Skin epidermis (tissue), 12 donors: ENCODE measurements around the gene SHKBP1.
"Not testable (repeated sequence)": the region's sequence is repeated elsewhere in the genome, so short reads cannot be mapped to it uniquely, and the experiment has no call there.

ENCODE experiments used
- H3K27ac ChIP-seq, 21 experiments: fragments of 200-600 bp; sonication (generic) in 11 of 21; one replicate each; pipeline ENCODE4 v1.5.0; 2020; ENCODE audit warnings: mild to moderate bottlenecking in 3 of 21, inconsistent platforms in 2 of 21, moderate library complexity in 2 of 21
- H3K4me3 ChIP-seq, 7 experiments: fragments of 200-600 bp; sonication (generic) in 2 of 7; one replicate each; pipeline ENCODE4 v1.5.0; 2020; ENCODE audit warnings: inconsistent platforms in 2 of 7, mild to moderate bottlenecking in 2 of 7, moderate library complexity in 1 of 7

SHKBP1 gene

DNA sequence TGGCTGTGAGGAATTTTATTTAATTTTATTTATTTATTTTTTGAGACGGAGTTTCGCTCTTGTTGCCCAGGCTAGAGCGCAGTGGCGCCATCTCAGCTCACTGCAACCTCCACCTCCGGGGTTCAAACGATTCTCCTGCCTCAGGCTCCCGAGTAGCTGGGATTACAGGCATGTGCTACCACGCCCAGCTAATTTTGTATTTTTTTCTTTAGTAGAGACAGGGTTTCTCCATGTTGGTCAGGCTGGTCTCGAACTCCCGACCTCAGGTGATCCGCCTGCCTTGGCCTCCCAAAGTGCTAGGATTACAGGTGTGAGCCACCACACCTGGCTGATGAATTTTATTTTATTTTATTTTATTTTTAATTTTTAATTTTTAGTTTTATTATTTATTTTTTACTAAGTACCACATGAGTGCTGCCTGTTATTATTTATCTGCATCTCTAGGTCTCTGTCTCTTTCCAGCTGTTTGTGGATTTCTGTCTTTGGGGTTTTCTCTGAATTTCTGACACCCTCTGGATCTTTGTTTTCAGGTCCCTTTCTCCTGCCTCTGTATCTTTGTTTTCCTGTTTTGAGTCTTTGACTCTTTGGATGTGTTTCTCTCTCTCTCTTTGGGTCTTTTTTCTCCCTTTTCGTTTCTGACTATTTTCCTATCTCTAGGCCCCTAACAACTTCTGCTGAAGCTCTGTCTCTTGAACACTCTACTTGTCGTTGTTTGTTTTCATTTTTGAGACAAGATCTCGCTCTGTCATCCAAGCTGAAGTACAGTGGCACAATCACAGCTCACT is 47.9 kb downstream of the SHKBP1 start:
- H3K4me3 ChIP-seq, H3K27ac ChIP-seq: not testable (repeated sequence)

DNA sequence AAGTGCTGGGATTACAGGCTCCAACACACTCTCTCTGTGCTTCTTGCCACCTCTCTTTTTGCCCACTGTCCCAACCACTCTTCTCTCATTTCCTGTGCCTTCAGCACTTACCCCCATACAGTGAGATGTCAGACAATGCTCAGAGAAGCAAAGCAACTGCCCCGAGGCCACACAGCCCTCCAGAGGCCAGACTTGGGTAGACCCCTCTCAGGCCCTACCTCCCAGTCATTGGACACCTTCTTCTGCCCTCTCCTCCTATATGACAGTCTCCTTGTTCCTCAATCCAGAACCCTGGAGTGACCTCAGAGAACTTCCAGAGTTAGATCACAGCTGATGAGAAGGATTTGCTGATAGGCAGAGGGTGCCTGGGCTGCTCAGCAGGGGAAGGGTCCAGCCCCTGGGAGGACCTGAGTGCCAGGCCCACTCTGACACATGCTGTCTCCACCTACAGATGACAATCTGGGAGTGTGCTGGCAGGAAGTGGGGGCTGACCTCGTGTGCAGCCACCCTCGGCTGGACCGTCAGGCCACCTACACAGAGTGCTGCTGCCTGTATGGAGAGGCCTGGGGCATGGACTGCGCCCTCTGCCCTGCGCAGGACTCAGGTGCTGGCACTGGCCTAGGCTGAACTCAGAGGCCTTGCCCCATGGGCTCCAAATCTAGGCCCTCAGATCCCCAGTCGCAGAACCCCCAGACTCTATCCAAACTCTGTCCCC is 48.9 kb downstream of the SHKBP1 start:
- Histone ChIP-seq H3K4me3 (no peak overlapping the region), H3K27ac (no peak overlapping the region)

DNA sequence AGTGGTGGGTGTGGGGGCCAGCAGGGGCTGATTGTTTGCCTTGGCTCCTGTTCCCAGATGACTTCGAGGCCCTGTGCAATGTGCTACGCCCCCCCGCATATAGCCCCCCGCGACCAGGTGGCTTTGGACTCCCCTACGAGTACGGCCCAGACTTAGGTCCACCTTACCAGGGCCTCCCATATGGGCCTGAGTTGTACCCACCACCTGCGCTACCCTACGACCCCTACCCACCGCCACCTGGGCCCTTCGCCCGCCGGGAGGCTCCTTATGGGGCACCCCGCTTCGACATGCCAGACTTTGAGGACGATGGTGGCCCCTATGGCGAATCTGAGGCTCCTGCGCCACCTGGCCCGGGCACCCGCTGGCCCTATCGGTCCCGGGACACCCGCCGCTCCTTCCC is 50.2 kb downstream of the SHKBP1 start:
- H3K27ac ChIP-seq: no peak overlapping the region
- no peak overlapping the region for H3K4me3 ChIP-seq

DNA sequence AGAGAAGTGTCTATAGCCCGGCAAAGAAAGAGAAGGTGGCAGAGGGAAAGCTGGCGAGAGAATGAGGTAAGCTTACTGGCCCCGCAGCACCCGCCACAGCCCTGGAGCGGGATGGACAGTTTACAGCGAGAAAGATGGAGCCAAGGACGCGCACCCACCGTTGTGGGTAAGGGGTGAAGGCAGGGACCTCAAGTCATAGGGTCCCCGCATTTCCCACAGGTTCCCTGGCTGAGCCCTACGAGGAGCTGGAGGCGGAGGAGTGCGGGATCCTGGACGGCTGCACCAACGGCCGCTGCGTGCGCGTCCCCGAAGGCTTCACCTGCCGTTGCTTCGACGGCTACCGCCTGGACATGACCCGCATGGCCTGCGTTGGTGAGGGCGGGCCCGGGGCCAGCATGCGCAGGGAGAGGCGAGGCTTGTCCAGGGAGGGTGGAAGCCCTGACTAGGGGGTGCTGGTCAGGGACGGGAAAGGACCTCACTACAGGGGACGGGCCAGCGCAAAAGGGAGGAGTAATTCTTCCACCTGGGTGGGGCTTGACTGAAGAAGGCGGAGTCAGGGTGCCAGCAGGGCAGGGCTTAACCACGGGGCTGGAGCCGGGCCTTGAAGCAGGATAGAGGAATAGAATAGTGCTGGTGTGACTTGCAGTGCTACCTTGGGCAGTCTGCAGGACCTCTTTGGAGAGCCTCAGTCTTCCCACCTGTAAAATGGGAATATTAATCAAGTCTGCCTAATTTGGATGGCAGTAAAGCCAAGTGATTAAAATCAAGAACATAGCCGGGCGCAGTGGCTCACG is 51.0 kb downstream of the SHKBP1 start:
- no peak overlapping the region for H3K4me3 ChIP-seq
- H3K27ac ChIP-seq: no peak overlapping the region

DNA sequence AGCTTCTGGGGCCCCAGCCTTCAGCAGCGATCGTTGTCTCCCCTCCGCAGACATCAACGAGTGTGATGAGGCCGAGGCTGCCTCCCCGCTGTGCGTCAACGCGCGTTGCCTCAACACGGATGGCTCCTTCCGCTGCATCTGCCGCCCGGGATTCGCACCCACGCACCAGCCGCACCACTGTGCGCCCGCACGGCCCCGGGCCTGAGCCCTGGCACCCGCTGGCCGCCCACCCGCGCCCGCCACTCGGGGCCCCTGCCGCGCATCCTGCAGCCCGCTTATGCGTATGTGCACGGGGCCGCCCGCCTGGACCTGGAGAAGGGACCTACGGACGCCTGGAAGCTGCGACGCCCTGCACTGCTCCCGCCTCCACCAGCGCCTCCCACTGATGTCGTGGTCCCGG is 52.7 kb downstream of the SHKBP1 start:
- Histone ChIP-seq H3K4me3 (no peak overlapping the region), H3K27ac (no peak overlapping the region)

DNA sequence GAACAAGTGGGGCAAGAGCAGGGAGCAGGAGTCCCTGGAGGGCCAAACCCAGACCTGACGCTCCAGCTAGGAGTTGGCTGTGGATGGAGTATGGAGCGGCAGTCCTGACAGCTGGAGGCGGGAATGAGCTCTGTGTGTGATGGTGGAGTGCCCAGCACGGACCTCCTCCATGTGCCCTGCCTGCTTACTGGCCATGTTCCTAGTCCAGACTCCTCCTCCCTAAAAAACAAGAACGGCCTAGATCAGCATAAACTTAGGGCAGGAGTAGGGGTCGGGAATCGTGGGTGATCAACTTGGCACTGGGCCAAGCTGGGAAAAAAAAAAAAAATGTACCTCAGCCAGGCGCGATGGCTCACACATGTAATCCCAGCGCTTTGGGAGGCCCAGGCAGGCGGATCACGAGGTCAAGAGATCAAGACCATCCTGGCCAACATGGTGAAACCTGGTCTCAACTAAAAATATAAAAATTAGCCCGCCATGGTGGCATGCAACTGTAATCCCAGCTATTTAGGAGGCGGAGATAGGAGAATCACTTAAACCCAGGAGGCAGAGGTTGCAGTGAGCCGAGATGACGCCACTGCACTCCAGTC is 54.0 kb downstream of the SHKBP1 start:
- Histone ChIP-seq H3K4me3 (no peak overlapping the region), H3K27ac (no peak overlapping the region)

DNA sequence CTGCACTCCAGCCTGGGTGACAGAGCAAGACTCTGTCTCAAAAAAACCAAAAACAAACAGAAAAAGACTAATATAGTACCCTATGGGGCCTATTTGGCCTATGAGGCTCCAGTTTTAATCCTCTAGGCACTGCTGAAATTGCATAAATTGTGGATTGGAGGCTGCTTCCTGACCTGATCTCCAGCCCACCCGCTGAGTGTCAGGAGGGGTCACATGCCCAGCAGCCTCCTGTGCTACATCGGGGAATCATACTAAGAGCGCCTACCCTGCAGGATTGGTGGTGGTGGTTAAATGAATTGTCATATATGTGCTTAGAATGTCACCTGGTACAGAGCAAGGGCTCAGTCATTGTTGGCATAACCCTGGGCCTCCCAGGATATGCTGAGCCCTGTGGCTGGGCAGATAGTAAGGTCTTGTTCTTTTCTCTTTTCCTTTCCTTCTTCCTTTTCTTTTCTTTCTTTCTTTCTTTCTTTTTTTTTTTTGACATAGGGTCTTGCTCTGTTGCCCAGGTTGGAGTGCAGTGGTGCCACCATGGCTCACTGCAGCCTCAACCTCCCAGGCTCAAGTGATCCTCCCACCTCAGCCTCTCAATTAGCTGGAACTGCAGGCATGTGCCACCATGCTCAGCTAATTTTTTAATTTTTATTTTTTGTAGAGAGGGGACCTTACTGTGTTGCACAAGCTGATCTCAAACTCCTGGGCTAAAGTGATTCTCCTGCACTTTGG is 55.8 kb downstream of the SHKBP1 start:
- Histone ChIP-seq H3K4me3 (no peak overlapping the region), H3K27ac (peak overlapping the region in 1 of 21 experiments; percentile 56)

DNA sequence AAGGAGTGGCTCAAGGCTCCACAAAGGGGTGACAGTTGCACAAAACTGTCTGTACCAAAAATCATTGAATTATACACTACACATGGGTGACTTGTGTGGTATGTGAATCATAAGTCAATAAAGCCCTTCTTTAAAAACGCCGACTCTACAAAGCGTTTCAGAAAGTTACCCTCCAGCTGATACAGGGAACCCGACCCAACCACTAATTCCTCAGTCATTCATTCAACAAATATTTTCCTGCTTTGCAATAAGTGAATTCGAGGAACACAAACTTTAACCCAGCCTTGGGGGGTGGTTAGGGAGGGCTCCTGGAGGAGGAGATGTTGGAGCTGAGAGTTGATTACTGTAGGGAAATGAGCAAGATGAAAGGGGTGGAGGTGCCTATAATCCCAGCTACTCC is 56.5 kb downstream of the SHKBP1 start:
- no peak overlapping the region for H3K4me3 ChIP-seq
- H3K27ac ChIP-seq: no peak overlapping the region

DNA sequence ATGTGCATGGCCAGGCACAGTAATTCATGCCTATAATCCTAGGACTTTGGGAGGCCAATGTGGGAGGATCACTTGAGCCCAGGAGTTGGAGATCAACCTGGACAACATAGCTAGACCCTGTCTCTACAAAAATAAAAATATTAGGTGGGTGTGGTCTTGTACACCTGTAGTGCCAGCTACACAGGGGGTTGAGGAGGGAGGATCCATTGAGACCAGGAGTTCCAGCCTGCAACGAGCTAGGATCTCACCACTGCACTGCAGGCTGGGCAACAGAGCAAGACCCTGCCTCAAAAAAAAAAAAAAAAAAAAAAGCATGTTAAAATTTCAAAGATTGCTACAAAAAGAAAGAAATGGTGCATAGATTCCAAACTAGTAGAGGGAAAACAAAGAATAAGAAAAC is 61.7 kb downstream of the SHKBP1 start:
- no peak overlapping the region for H3K27ac ChIP-seq
- H3K4me3 ChIP-seq: no peak overlapping the region

DNA sequence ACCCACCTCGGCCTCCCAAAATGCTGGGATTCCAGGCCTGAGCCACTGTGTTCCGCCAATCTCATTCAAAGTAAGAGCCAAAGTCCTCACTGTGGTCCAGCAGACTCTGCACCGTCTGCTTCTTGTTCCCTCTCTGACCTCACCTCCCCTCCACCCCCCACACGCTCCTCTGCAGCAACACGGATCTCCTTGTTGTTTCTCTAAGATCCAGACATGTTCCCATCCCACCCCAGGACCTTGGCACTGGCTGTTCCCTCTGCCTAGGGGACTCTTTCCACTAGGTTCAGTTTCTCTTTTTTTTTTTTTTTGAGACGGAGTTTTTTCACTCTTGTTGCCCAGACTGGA is 62.9 kb downstream of the SHKBP1 start:
- no peak overlapping the region for H3K4me3 ChIP-seq
- no peak overlapping the region for H3K27ac ChIP-seq

DNA sequence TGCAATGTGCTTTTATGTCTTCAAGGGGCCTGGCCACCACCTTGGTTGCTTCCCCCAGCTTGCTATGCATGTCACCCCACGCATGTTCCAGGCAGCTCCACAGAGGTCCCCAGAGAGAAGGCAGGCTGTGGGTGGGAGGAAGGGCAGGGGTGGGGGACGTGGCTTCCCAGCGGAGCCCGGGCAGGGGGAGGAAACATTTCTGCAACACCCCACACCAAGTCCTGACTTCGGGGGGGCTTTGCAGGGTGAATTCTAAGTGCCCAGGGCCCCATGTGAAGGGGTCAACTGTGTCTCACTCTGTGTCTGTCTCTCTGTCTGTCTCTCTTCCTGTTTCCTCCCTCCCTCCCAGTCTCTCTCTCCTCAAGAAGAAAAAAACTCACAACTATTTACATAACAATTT is 64.1 kb downstream of the SHKBP1 start:
- H3K27ac ChIP-seq: peak overlapping the region in 1 of 21 experiments; percentile 27

More for the DNA sequence above, 64.1 kb downstream of the SHKBP1 start:
- H3K4me3 ChIP-seq: no peak overlapping the region
